Lung (tissue), 12 donors: ENCODE data around the gene DEPDC4. TPM values are rescaled to one million over a fixed set of nuclear protein-coding genes. Genes with fewer than 3 reads are reported as not detected.
"Not testable (repeated sequence)": the region's sequence is repeated elsewhere in the genome, so short reads cannot be mapped to it uniquely, and the experiment has no call there.

Experiments
- ATAC-seq: fragments of 200-7000 bp; cut with Tn5 transposase; one replicate; pipeline ENCODE4 v1.9.1; 2020; ENCODE audit warnings: moderate number of reproducible peaks; ENCODE audit not compliant: insufficient read depth, low FRiP score
- DNase-seq, 3 donors: peaks; one replicate each; pipeline ENCODE4 v3.0.0-alpha.2; 2013 to 2017
- H3K27ac ChIP-seq, 2 donors: one replicate each; pipeline ENCODE4 v1.5.1; 2013; ENCODE audit warnings: mild to moderate bottlenecking in 2 of 2, moderate library complexity in 2 of 2, control low read depth in 1 of 2, inconsistent platforms in 1 of 2, low read depth in 1 of 2, low read length in 1 of 2
- H3K27me3 ChIP-seq, 3 donors: one replicate each; pipeline ENCODE4 v1.5.1; 2013; ENCODE audit warnings: low read length in 2 of 3; ENCODE audit not compliant: control insufficient read depth in 3 of 3, insufficient read depth in 3 of 3
- H3K36me3 ChIP-seq, 4 donors: one replicate each; pipeline ENCODE4 v1.5.1; 2013; ENCODE audit warnings: low read length in 4 of 4, mild to moderate bottlenecking in 1 of 4, moderate library complexity in 1 of 4; ENCODE audit not compliant: control insufficient read depth in 4 of 4, insufficient read depth in 4 of 4
- H3K4me1 ChIP-seq, 5 donors: one replicate each; pipeline ENCODE4 v1.5.1; 2013; ENCODE audit warnings: low read length in 5 of 5, mild to moderate bottlenecking in 2 of 5, moderate library complexity in 1 of 5; ENCODE audit not compliant: control insufficient read depth in 5 of 5, insufficient read depth in 5 of 5
- H3K4me3 ChIP-seq: one replicate; pipeline ENCODE4 v1.5.1; 2013; ENCODE audit warnings: mild to moderate bottlenecking, control low read depth, moderate library complexity
- H3K9ac ChIP-seq, 2 donors: one replicate each; pipeline ENCODE4 v1.5.1; 2013; ENCODE audit warnings: low read length in 2 of 2, control low read depth in 1 of 2; ENCODE audit not compliant: insufficient read depth in 1 of 2
- H3K9me3 ChIP-seq, 4 donors: one replicate each; pipeline ENCODE4 v1.5.1; 2013; ENCODE audit warnings: low read length in 3 of 4, mild to moderate bottlenecking in 1 of 4, moderate library complexity in 1 of 4; ENCODE audit not compliant: control insufficient read depth in 4 of 4, insufficient read depth in 3 of 4
- CTCF ChIP-seq: IDR thresholded peaks from 2 replicates; pipeline ENCODE4 v1.5.1; 2012; ENCODE audit warnings: mild to moderate bottlenecking; ENCODE audit errors: control extremely low read depth, extremely low read depth
- WGBS, 2 donors: extraction: QIAGEN DNeasy Blood & Tissue Kit; methylation state at CpG; one replicate each; pipeline ENCODE4 v1.1.7; 2013; 5-methylcytosine and 5-hydroxymethylcytosine counted together
- polyA plus RNA-seq, 2 donors: library from polyadenylated mRNA; stranded (reverse); fragments of 200-250 nt; gene quantifications; one replicate each; pipeline ENCODE4 v1.2.1, GENCODE V29; 2013
- total RNA-seq, 2 donors: library from RNA; depleted of rRNA in 1 of 2; stranded (reverse); fragments of >200 nt in 1 of 2; gene quantifications; one replicate each; pipeline ENCODE4 v1.2.1, GENCODE V29; 2014 to 2021
- donor health status: control.
- donor health status: control.
- donor health status: Bipolar disorder and iron deficiency.
- donor health status: healthy.
- donor health status: DM: yes; HTN: yes; CAD: no.

The DEPDC4 gene
- total and polyA plus RNA-seq, 4 donors = 0.54 to 6.2 (median 1.2) TPM

GRCh38 chr12:100239589-100239988, 27.3 kb downstream of the DEPDC4 start:
- no peak for DNase-seq
- H3K9me3 ChIP-seq = no peaks in the 10 kb centered on the region
- H3K4me3 ChIP-seq = no peak overlapping the region
- no peak for TF ChIP-seq CTCF
- no peaks in the 10 kb centered on the region for H3K27me3 ChIP-seq
- 98 to 100% methylated on average over 1 of the region's 1 CpG for WGBS, 2 donors
- ATAC-seq = no peak
- no peaks in the 10 kb centered on the region for H3K4me1 ChIP-seq
- H3K27ac ChIP-seq = no peak overlapping the region
- H3K9ac ChIP-seq = no peak overlapping the region
- no peaks in the 10 kb centered on the region for H3K36me3 ChIP-seq

GRCh38 chr12:100238801-100239200, 28.1 kb downstream of the DEPDC4 start:
- Histone ChIP-seq H3K36me3 (no peaks in the 10 kb centered on the region), H3K4me3 (no peak overlapping the region), H3K4me1 (no peaks in the 10 kb centered on the region), H3K9me3 (no peaks in the 10 kb centered on the region), H3K27me3 (no peaks in the 10 kb centered on the region), H3K27ac (no peak overlapping the region), H3K9ac (no peak overlapping the region)
- ATAC-seq (no peak), DNase-seq (no peak)
- no peak for TF ChIP-seq CTCF
- WGBS, 2 donors = 97 to 100% methylated on average over 3 of the region's 3 CpGs

- no peak overlapping the region for H3K4me3 ChIP-seq
- no peaks in the 10 kb centered on the region for H3K4me1 ChIP-seq
- no peak overlapping the region for H3K27ac ChIP-seq
- TF ChIP-seq CTCF = peak; percentile 66
- ATAC-seq (peak; percentile 45), DNase-seq (peak in 2 of 3 donors; percentile 69 to 75)
- H3K9me3 ChIP-seq = no peaks in the 10 kb centered on the region
- whole genome bisulfite sequencing, 2 donors = 41 to 52% methylated on average over 7 of the region's 7 CpGs
- H3K27me3 ChIP-seq = no peaks in the 10 kb centered on the region
- H3K36me3 ChIP-seq = no peaks in the 10 kb centered on the region
- H3K9ac ChIP-seq = no peak overlapping the region
These were observed 32.1 kb downstream of the DEPDC4 start for GRCh38 chr12:100234591-100235304.

- H3K27ac ChIP-seq = no peak overlapping the region
- 40 to 71% methylated on average over 3 of the region's 3 CpGs for WGBS, 2 donors
- no peaks in the 10 kb centered on the region for H3K9me3 ChIP-seq
- H3K9ac ChIP-seq = no peak overlapping the region
- H3K4me1 ChIP-seq = no peaks in the 10 kb centered on the region
- H3K36me3 ChIP-seq = no peaks in the 10 kb centered on the region
- no peak for DNase-seq
- no peaks in the 10 kb centered on the region for H3K27me3 ChIP-seq
- peak; percentile 27 for ATAC-seq
- TF ChIP-seq CTCF = no peak
- no peak overlapping the region for H3K4me3 ChIP-seq
These were observed 32.7 kb downstream of the DEPDC4 start for GRCh38 chr12:100234166-100234565.

- not testable (repeated sequence) for H3K4me1 ChIP-seq, H3K27me3 ChIP-seq, H3K36me3 ChIP-seq, ATAC-seq, H3K27ac ChIP-seq, H3K4me3 ChIP-seq, H3K9me3 ChIP-seq, H3K9ac ChIP-seq, DNase-seq
- 79 to 88% methylated on average over 3 of the region's 3 CpGs for WGBS, 2 donors
These were observed 35.0 kb downstream of the DEPDC4 start for GRCh38 chr12:100231873-100232272.
